K562 (cell line): ENCODE results near the gene GLDN. TPM values are rescaled to one million over a fixed set of nuclear protein-coding genes. Genes with fewer than 3 reads are reported as not detected.

Source experiments
- ATAC-seq: fragments of 200-7000 bp; cut with Tn5 transposase; 3 replicates; pipeline ENCODE4 v1.9.1; 2020; ENCODE audit warnings: moderate library complexity
- BruUV-seq: library from RNA; stranded (reverse); fragments of 400-500 nt; replicated peaks from 2 replicates; lab custom pipeline; 2021; lab: Mats Ljungman, UMichigan
- CTCF ChIA-PET: fragments of 300-600 bp; formaldehyde crosslinking; extraction: SDS; loops from one replicate; lab custom pipeline; 2021; ENCODE audit warnings: low intra/inter-chr PET ratio; lab: Yijun Ruan, JAX
- POLR2A ChIA-PET: fragments of 300-600, 350-650 bp; sonication (Branson Sonifier 250); formaldehyde crosslinking; extraction: SDS; loops from one replicate; lab custom pipeline; 2021; ENCODE audit warnings: antibody characterized with exemption, inconsistent platforms; lab: Yijun Ruan, JAX
- DNase-seq, 4 experiments: peaks; one replicate each; pipeline versions ENCODE4 v3.0.0 to v3.0.0-alpha.2; 2011 to 2018; ENCODE audit warnings: low spot score in 3 of 4, mixed read lengths in 3 of 4; ENCODE audit errors: extremely low read depth in 1 of 4
- FAIRE-seq: peaks from 2 replicates; lab custom pipeline; 2011; peaks lifted over from hg19 to GRCh38; lab: Jason Lieb, UNC
- H2AFZ ChIP-seq: 2 replicates; pipeline ENCODE4 v1.6.0; 2011; ENCODE audit warnings: low read depth, low read length, control low read depth, inconsistent platforms
- H3K27ac ChIP-seq: fragments of 200-600 bp; 3 replicates; pipeline ENCODE4 v1.8.0; 2011; ENCODE audit warnings: low read depth, mild to moderate bottlenecking, control low read depth, inconsistent platforms, low read length, moderate library complexity, mixed read lengths; ENCODE audit errors: extremely low read depth
- H3K27me3 ChIP-seq, 2 experiments: fragments of 300-600 bp in 1 of 2; 2 replicates in 1 of 2; 3 replicates in 1 of 2; pipeline versions ENCODE4 v1.6.0 to v1.8.0; 2011; ENCODE audit warnings: inconsistent platforms in 2 of 2, low read length in 2 of 2, mild to moderate bottlenecking in 1 of 2, mixed read lengths in 1 of 2, moderate library complexity in 1 of 2; ENCODE audit not compliant: control insufficient read depth in 2 of 2, insufficient read depth in 2 of 2
- H3K36me3 ChIP-seq: fragments of 300-600 bp; 3 replicates; pipeline ENCODE4 v1.8.0; 2011; ENCODE audit warnings: mild to moderate bottlenecking, low read length, inconsistent platforms; ENCODE audit not compliant: control insufficient read depth, insufficient read depth
- H3K4me1 ChIP-seq, 2 experiments: fragments of 200-600 bp in 1 of 2; replicated peaks in 1 of 2; 2 replicates in 1 of 2; 3 replicates in 1 of 2; pipeline versions ENCODE4 v1.5.1 to v1.8.0; 2011; ENCODE audit warnings: inconsistent platforms in 2 of 2, low read length in 2 of 2, mild to moderate bottlenecking in 1 of 2, mixed read lengths in 1 of 2, moderate library complexity in 1 of 2; ENCODE audit not compliant: control insufficient read depth in 2 of 2, insufficient read depth in 2 of 2
- H3K4me2 ChIP-seq: 2 replicates; pipeline ENCODE4 v1.6.1; 2011; ENCODE audit warnings: low read length, control low read depth, inconsistent platforms, mixed read lengths; ENCODE audit not compliant: insufficient read depth
- H3K4me3 ChIP-seq: fragments of 200-600 bp; sonication (generic), shearing (Covaris generic); 2 replicates; pipeline ENCODE4 v1.5.1; 2016; ENCODE audit warnings: control low read depth, inconsistent platforms
- H3K79me2 ChIP-seq: fragments of 200-600 bp; 3 replicates; pipeline ENCODE4 v1.8.0; 2011; ENCODE audit warnings: low read length, inconsistent platforms; ENCODE audit not compliant: control insufficient read depth, insufficient read depth
- H3K9ac ChIP-seq, 2 experiments: 2 replicates each; pipeline versions ENCODE4 v1.6.0 to v1.6.1; 2011; ENCODE audit warnings: low read depth in 2 of 2, low read length in 2 of 2, control low read depth in 1 of 2, inconsistent platforms in 1 of 2, mild to moderate bottlenecking in 1 of 2, mixed read lengths in 1 of 2; ENCODE audit not compliant: insufficient read depth in 1 of 2
- H3K9me1 ChIP-seq: one replicate; pipeline ENCODE4 v1.6.0; 2011; ENCODE audit warnings: inconsistent platforms, mild to moderate bottlenecking, low read length, moderate library complexity; ENCODE audit not compliant: control insufficient read depth, insufficient read depth
- H3K9me3 ChIP-seq: replicated peaks from 2 replicates; pipeline ENCODE4 v1.5.1; 2011; ENCODE audit warnings: low read depth, low read length, inconsistent platforms; ENCODE audit not compliant: control insufficient read depth, insufficient read depth
- H4K20me1 ChIP-seq: replicated peaks from 2 replicates; pipeline ENCODE4 v1.6.1; 2011; ENCODE audit warnings: low read length, inconsistent platforms, mixed read lengths; ENCODE audit not compliant: control insufficient read depth, insufficient read depth
- whole genome bisulfite sequencing: fragments of 100-300 bp; shearing (Covaris generic); methylation state at CpG from one replicate; pipeline ENCODE4 v1.1.6; 2016; ENCODE audit warnings: low coverage, mixed read lengths; ENCODE audit not compliant: insufficient coverage; ENCODE audit errors: missing lambda C conversion rate; 5-methylcytosine and 5-hydroxymethylcytosine counted together
- in situ Hi-C: fragments of 300-500 bp; cut with MboI; formaldehyde crosslinking; loops from 4 replicates; pipeline ENCODE4 v1.15.0; 2018; ENCODE audit warnings: inconsistent platforms, mixed read lengths
- intact Hi-C: fragments of 100-400 bp; cut with micrococcal nuclease; formaldehyde crosslinking; loops from 2 replicates; pipeline ENCODE4 v1.14.2; 2022
- polyA plus RNA-seq, 8 experiments: library from polyadenylated mRNA; depleted of rRNA in 4 of 8; stranded (reverse) in 5 of 8; unstranded in 3 of 8; fragments of >200 nt; fragmentation: Nextera tagmentation in 2 of 8; fragmentation: Illumina TruSeq in 1 of 8; extraction: Ambion mirVana in 2 of 8; extraction: Trizol in 1 of 8; gene quantifications; 2 replicates each; pipeline versions ENCODE4 v1.2.1 to v1.2.3, GENCODE V29; 2011 to 2014; ENCODE audit warnings: inconsistent platforms in 1 of 8, missing spikeins in 1 of 8
- total RNA-seq, 7 experiments: library from RNA; depleted of rRNA in 6 of 7; stranded (reverse); fragments of >200 nt in 6 of 7; fragmentation: Illumina TruSeq in 2 of 7; extraction: Trizol in 2 of 7; gene quantifications; 2 replicates each; pipeline versions ENCODE4 v1.2.1 to v1.2.3, GENCODE V29; 2011 to 2021; ENCODE audit warnings: low replicate concordance in 1 of 7
- TF ChIP-seq, protein P1 (sequence below): fragments of 250-450 bp; sonication (Bioruptor Pico); IDR thresholded peaks from 2 replicates; pipeline ENCODE4 v1.4.0; 2020; ENCODE audit warnings: mild to moderate bottlenecking, moderate library complexity

Gene GLDN
- total and polyA plus RNA-seq, 9 of the 15 experiments (the other 6 are each of a cell fraction or from before 2014, with no cell fraction given): 0.05 to 0.33 (median 0.18) TPM

DNA sequence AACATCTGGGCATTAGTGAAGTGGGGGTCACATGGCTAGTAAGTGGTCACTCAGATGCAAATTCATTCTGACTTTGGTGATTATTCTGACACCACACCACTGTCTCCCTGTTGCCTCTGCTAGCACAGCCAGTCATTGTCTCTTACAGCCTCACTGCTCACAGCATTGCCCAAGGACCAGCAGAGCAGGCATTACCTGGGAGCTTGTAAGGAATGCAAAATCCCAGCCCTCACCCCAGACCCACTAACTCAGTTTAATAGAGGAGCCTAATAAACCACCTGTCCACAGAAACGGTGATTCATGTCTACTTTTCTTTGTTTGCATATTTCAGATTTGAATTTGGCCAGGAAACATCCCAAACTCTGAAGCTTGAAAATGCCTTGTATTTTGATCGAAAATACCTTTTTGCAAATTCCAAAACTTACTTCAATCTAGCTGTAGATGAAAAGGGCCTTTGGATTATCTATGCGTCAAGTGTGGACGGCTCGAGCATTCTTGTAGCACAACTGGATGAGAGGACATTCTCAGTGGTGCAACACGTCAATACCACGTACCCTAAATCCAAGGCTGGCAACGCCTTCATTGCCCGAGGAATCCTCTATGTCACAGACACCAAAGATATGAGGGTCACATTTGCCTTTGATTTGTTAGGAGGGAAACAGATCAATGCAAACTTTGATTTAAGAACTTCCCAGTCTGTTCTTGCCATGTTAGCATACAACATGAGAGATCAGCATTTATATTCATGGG is 62.7 kb downstream of the GLDN start:
- no peaks in the 10 kb centered on the region for H3K79me2 ChIP-seq
- H3K9ac ChIP-seq: no peak overlapping the region
- intact Hi-C loops (loop anchor here (2.0 to 5.0 kb wide), 4 partner anchors 95 to 243 kb away; no protein-coding TSS in a partner anchor), in situ Hi-C loops (no loop called here)
- WGBS: 1% methylated on average over 9 of the region's 9 CpGs
- DNase-seq (no peak), FAIRE-seq (no peak), ATAC-seq (no peak)
- peaks cover 23 to 29% of the 10 kb centered on the region in 2 experiments for H3K27me3 ChIP-seq
- TF ChIP-seq, protein P1, sequence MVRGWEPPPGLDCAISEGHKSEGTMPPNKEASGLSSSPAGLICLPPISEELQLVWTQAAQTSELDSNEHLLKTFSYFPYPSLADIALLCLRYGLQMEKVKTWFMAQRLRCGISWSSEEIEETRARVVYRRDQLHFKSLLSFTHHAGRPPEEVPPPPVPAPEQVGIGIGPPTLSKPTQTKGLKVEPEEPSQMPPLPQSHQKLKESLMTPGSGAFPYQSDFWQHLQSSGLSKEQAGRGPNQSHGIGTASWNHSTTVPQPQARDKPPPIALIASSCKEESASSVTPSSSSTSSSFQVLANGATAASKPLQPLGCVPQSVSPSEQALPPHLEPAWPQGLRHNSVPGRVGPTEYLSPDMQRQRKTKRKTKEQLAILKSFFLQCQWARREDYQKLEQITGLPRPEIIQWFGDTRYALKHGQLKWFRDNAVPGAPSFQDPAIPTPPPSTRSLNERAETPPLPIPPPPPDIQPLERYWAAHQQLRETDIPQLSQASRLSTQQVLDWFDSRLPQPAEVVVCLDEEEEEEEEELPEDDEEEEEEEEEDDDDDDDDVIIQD (CRISPR knock-in tag): no peak
- BruUV-seq: no TSS peak
- H3K36me3 ChIP-seq: no peaks in the 10 kb centered on the region
- no peak overlapping the region for H2AFZ ChIP-seq
- H3K4me1 ChIP-seq: no peaks in the 10 kb centered on the region
- ChIA-PET CTCF (interaction anchor here (0.7 to 2.4 kb wide), 4 partner anchors 23 to 241 kb away, joined by 3 to 12 read pairs (median 6); no protein-coding TSS in a partner anchor), POLR2A (interaction anchor here (0.6 kb wide), 1 partner anchor 175 kb away, joined by 3 read pairs; no protein-coding TSS in a partner anchor)
- H4K20me1 ChIP-seq: no peaks in the 10 kb centered on the region
- no peak overlapping the region for H3K27ac ChIP-seq
- no peak overlapping the region for H3K4me2 ChIP-seq
- no peaks in the 10 kb centered on the region for H3K9me3 ChIP-seq
- H3K4me3 ChIP-seq: no peak overlapping the region
- no peaks in the 10 kb centered on the region for H3K9me1 ChIP-seq
